Ishikawa (cell line): ENCODE data around the gene CD14.

Source experiments
- CEBPB ChIP-seq: IDR thresholded peaks from 2 replicates; pipeline ENCODE4 v1.6.1; 2012
- CREB1 ChIP-seq: IDR thresholded peaks from 2 replicates; pipeline ENCODE4 v1.6.1; 2012; ENCODE audit warnings: low read depth
- EGR1 ChIP-seq: IDR thresholded peaks from 2 replicates; pipeline ENCODE4 v1.6.1; 2012
- EP300 ChIP-seq: IDR thresholded peaks from 2 replicates; pipeline ENCODE4 v1.6.1; 2012; ENCODE audit warnings: borderline replicate concordance
- FOXM1 ChIP-seq: IDR thresholded peaks from 2 replicates; pipeline ENCODE4 v1.6.1; 2012; ENCODE audit warnings: low read depth, borderline replicate concordance
- MAX ChIP-seq: IDR thresholded peaks from 2 replicates; pipeline ENCODE4 v1.6.1; 2012
- NFIC ChIP-seq: IDR thresholded peaks from 2 replicates; pipeline ENCODE4 v1.6.1; 2012
- RAD21 ChIP-seq: IDR thresholded peaks from 2 replicates; pipeline ENCODE4 v1.6.1; 2012; ENCODE audit warnings: low read depth
- REST ChIP-seq: IDR thresholded peaks from 2 replicates; pipeline ENCODE4 v1.6.1; 2012; ENCODE audit warnings: low read depth, mild to moderate bottlenecking
- TAF1 ChIP-seq: IDR thresholded peaks from 2 replicates; pipeline ENCODE4 v1.6.1; 2012; ENCODE audit warnings: low read depth, mild to moderate bottlenecking
- TCF12 ChIP-seq: IDR thresholded peaks from 2 replicates; pipeline ENCODE4 v1.6.1; 2012; ENCODE audit warnings: low read depth
- TEAD4 ChIP-seq: IDR thresholded peaks from 2 replicates; pipeline ENCODE4 v1.6.1; 2012
- USF1 ChIP-seq: IDR thresholded peaks from 2 replicates; pipeline ENCODE4 v1.6.1; 2012
- YY1 ChIP-seq: IDR thresholded peaks from 2 replicates; pipeline ENCODE4 v1.6.1; 2012; ENCODE audit warnings: low read depth
- ZBTB7A ChIP-seq: IDR thresholded peaks from 2 replicates; pipeline ENCODE4 v1.6.1; 2012; ENCODE audit warnings: low read depth

CD14 gene

GRCh38 chr5:140587495-140587894 lies 45.5 kb downstream of the CD14 start:
- TF ChIP-seq REST (no peak), RAD21 (no peak), MAX (no peak), EP300 (no peak), FOXM1 (no peak), TCF12 (no peak), TAF1 (no peak), TEAD4 (no peak), EGR1 (no peak), NFIC (no peak), CEBPB (no peak), USF1 (no peak), YY1 (no peak), CREB1 (no peak), ZBTB7A (no peak)
